HG03135 (cell line): Measurements from ENCODE around the gene HSD11B1.

Experiments
- ATAC-seq: cut with Tn5 transposase; IDR thresholded peaks from one replicate; pipeline ENCODE4 v1.9.1; 2021; ENCODE audit warnings: mild to moderate bottlenecking, moderate library complexity; ENCODE audit not compliant: unreplicated experiment

Gene HSD11B1

DNA sequence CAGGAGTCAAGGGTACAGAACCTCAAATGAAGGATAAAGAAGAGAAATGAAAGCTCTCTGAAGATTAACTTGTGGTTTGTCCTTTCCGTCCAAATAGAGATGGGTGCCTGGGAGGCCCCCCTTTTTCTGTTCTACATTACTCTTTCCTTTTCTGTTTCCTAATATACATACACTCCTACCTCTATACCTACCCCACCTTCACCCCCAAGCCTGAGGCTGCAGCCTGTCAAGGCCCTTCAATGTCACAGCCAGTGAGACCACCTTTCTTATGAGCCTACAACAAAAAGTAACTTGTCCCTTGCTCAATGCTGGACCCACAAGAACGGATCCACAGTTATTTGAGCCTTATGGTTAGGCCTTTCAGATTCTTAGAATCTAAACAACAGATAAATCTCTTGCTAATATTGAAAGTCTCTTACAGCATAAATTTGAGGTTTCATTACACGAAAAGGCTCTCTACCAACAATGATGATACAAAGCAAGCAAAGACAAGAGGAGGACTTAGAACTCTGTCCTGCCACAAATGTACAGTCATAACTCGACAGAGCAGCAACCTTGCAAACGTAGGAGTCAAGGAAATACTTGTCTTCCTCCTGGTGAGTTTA lies 47.1 kb downstream of the HSD11B1 start:
- peak; percentile 44 for ATAC-seq

DNA sequence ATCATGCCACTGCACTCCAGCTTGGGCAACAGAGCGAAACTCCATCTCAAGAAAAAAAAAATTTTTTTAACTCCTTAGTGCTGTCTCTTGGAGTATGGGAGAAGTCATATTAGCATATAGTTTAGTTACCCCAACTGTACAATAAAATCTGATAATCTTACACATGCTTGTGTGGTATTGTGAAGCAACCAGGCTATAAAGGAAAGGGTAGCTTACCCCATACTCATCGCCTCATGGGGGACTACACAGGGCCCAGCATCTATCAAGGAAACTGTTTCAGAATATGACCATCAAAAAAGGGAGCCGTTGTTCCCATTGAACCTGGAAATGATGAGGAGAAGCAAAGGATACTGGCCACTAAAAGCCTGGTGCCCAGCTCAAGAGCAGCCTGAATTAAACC lies 48.2 kb downstream of the HSD11B1 start:
- ATAC-seq, result no peak

DNA sequence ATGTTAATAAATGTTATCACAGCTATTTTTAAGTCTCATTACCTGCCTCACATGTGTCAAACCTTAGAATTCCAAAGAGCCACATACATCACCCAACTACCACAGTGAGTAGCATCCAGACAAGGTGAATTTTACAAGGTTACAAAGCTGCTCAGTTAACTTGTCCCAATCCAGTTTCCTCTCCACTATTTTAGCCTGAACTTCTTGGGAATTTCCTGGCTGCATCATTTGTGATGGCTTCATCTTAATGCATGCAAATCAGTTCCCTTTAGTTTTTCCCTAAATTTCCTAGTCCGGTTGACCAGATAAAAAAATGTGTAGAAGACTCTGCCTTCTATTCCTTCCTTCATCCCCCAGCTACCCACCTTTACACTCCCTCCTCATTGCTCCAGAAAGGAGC lies 50.6 kb downstream of the HSD11B1 start:
- no peak for ATAC-seq

DNA sequence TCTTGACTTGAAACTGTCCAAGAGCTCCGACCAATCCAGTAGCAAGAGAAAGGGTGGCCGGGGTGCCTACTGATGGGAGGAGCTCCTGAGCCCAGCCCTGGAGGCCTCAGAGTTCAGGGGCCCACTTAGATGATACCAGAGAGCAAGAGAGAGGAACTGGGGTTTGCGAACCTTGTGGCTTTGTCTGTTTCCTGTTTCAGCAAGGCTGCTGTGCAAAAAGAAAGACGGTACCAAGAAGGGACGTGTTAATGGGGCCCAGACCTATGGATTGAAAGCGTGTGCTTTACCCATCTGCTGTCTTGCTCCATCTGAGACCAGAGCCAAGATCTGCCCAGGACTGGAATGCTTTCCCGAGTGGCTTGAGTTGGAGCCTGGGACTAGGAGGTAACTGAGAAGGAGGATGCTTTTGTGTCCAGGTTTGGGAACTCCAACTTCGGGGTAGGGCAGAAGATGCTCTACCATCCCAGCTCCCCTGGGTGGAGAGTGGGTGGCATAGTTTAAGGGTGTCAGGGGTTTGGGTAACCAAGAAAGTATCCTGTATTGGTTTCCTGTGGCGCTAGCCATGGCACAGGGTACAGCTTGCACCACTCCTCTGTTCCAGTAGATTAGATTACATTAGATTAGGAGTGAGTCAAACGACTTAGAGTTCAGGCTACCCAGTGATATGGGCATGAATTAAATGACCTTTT lies 51.4 kb downstream of the HSD11B1 start, which contains the start of gene TRAF3IP3:
Gene TRAF3IP3, plus strand, starts transcription at position 128 of the 689 bp plus-strand sequence. CDS start 3,987 bp downstream, outside the sequence.
- ATAC-seq, result peak; percentile 75

DNA sequence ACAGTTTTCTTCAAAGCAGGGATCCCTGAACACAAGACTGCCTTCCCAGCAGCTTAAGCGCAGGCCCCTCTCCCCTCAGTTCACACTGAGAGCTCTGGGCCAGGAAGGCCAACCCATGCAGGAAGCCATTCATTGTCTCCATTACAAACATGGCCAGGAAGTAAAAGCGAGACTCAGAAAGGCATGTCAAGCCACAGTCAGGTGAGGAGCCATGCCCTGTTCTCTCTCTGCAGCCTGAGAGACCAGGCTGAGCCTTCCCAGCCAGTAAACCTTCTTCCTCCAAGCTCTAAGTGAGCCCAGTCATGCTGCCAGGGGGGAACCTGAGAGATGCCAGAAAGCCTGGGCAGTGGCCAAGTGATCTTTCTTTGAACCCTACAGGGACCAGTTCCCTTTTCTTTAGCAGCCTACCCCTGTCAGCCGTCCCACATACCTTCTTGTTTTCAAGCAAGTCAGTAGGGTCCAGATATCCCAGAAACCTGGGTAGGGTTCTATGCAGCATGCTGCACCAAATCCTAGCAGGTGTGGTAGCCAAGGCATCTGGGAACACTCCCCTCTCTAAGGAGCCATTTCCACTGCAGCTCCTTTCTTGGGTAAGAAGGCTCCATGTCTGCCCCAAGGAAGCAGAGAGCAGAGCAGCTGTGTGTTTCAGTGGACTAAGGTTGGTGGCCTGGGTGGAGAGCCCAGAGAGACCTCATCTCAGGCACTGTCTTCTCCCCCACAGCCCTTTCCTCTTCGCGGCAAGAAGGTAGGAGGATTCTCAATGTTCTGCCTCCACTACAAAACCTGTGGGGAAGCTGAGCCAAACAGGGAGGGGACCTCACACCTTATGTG lies 52.2 kb downstream of the HSD11B1 start:
- ATAC-seq, result peak; percentile 39

DNA sequence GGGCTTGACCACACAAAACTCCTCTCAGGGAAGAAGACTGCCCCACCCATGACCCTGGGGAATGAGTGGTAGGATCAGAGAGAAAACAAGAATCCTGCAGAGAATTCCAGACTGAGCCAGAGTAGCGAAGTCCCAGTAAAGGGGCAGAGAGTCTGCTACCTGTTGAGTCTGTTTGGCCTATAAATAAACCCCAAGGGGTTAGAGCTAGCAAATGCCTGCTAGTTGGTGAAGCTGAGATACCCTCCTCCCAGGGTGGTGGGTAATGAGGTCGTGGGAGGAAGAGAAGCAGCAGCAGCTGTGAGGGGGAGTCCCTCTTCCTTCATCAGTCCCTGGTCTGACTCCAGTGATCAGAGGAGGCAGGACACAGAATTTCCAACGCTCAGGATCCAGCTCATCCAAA lies 53.8 kb downstream of the HSD11B1 start:
- ATAC-seq, result no peak

DNA sequence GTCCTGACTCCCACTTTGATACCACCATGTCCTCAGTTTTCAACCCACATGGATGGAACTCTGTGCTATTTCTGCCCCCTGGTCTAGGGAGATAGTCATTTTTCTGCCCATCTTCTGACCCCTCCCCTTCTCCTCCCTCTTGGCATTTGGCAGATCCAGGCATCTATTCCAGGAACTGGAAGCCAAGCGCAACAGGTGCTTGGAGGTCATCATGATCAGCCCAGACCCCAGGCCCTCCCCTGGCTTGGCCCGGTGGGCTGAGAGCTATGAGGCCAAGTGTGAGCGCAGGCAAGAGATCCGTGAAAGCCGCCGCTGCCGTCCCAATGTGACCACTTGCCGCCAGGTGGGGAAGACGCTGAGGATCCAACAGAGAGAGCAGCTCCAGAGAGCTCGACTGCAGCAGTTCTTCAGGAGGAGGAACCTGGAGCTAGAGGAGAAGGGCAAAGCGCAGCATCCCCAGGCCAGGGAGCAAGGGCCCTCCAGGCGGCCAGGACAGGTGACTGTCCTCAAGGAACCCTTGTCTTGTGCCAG lies 55.2 kb downstream of the HSD11B1 start:
- no peak for ATAC-seq

DNA sequence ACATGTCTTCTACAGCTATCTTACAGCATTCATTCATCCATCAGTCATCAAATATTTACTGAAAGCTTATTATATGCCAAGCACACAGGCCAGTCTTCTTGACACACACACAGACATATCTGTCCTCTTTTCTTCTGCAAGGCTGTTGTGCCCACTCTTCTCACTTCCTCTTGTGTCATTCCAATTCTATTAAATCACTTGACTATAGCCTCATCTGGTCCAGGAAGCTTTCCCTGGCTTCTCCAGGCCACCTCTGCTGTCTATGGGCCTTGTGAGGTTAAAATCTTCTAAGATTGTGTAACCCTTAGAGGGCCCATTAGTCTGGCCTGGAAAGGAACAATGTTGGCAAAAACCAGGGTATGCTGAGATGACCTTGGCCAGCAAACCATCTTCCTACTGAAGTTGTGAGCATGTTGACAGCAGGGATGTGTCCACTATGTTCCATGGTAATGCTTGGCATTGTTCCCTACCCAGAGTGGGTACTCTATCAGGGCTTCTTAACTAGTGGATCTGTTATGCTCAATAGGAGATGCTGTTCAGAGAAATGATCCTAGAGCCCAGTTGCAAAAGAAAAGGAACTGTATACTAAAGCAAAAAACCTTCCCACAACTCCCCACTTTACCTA lies 56.5 kb downstream of the HSD11B1 start:
- no peak for ATAC-seq

DNA sequence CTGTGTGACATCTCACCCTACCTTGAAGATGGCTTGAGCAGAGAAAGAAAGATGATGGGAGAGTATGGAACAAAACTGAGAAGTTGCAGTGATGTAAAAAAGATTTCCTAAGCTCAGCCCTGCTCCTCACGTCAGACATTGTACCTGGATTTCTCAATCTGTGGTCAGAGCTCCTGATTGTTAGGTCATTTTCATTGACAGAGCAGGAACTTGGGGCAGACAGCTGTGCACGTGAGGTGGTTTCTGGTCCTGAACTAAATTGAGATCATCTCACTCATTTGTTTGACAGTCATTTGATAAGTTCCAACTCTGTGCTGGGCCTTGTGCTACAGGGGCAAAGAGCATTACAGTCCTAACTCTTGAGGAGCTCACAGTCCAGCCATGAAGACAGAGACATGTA lies 61.4 kb downstream of the HSD11B1 start:
- ATAC-seq, result no peak

DNA sequence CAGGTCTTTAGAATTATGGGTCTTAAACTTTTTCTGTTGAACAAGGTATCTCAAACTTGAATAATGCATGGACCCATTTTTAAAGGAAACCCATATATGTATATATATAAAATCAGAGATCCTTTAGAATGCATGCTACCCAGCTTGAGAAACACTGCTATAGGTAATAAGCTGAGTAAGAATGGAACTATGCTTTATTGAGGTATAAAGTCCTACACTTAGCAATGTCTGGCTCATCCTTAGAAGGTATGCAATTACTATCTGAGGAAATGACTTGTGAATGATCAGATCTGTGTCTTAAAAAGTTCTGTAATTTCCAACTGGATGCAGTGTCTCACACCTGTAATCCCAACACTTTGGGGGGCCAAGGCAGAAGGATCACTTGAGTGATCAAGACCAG lies 62.5 kb downstream of the HSD11B1 start:
- ATAC-seq, result no peak

DNA sequence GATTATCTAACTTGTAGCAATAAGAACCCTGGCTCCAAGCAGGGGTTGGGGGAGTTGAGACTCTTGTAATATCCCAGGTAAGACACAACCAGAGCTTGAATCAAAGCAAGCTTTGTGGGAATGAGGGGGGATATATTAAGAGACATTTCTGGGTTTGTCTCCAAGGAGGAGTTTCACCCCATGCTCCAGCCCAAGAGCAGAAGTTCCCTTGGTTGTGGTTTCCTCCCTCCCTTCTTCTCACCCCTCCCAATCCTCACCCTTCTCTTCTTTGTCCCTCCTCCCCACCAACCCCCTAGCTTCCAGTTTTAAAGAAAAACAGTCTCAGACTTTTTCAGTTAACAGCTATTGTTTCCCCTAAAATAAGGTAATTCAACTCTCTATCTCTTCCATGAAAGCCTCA lies 63.1 kb downstream of the HSD11B1 start:
- no peak for ATAC-seq

DNA sequence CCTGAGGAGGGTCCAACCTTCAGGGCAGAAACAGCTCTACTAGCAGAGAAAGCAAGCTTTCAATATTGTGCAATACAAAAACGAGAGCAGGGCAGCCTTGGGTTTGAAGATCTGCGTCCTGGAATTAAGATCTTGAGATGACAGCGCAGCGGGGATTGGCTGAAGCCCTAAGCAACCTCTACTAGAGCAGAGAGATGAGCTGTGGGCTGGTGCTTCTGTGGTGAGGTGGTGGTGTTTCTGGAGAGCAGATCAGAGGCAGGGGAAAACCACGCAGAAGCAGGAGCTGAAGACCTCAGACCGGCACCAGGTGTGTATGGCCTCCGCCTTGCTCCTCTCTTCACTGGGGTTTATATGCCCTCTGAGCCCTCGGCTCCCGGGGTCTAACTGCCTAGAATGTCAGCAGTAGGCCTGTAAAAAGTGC lies 63.7 kb downstream of the HSD11B1 start:
- peak; percentile 84 for ATAC-seq

DNA sequence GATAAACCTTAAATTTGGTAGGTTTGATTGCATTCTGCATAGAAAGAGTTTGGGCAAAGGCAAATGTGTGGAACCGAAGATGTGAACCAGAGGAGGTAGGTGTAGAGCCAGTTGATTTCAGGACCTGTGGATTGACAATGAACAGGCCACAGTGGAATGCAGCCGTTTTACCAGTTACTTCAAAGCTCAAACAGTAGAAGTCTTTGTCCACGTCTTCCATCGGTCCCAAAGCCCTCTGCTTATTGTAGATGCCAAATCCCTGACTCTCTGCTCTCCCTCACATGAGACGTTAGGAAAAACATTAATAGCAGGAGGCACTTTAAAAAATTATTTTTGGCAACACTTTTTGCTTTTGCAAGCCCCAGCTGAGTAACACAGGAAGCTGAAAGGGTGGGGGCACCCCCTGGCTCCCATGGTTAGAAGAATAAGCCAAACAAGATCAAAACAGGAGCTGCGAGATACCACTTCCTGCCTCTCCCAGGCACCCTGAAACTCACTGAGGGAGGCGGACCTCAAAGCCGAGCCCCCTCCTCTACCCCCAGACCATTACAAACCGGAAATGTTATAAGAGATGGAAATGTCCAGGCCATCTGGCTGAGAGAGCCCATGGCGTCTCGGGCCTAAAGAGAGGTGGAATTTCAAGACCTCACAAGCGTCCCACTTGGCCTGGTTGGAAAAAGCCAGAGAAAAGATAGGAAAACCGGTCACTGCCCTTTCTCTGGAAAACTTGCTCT lies 64.7 kb downstream of the HSD11B1 start:
- peak; percentile 71 for ATAC-seq

DNA sequence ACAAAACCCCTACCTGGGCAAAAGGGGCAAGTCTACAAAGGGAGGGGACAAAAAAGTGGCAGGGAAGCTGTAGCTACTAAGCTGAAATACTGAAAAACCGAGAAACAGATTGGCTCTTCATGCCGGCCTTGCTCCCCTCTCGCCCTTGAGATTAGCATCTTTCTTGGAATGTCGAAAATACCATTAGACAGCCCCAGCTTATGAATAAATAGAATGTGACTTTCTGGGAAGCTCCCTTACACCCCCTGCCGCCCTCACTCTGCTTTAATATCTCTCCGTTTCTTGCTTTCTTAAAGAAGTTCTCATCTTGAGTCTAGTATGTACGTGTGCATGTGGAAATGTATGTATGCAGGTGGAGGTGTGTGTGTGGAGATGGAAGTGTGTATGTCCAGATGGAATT lies 65.3 kb downstream of the HSD11B1 start:
- ATAC-seq, result no peak

DNA sequence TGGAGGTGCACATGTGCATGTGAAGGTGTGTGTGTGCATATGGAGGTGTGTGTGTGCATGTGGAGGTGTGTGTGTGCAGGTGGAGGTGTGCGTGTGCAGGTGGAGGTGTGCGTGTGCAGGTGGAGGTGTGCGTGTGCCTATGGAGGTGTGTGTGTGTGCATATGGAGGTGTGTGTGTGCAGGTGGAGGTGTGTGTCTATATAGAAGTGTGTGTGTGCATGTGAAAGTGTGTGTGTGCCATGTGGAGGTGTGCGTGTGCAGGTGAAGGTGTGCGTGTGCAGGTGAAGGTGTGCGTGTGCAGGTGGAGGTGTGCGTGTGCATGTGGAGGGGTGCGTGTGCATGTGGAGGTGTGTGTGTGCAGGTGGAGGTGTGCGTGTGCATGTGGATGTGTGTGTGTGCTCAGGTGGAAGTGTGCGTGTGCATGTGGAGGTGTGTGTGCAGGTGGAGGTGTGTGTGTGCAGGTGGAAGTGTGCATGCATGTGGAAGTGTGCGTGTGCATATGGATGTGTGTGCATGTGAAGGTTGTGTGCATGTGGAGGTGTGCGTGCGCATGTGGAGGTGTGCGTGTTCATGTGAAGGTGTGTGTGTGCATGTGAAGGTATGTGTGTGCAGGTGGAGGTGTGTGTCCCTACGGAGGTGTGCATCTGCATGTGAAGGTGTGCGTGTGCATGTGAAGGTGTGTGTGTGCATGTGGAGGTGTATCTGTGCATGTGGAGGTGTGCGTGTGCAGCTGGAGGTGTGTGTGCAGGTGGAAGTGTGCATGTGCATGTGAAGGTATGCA lies 66.2 kb downstream of the HSD11B1 start:
- ATAC-seq, result no peak

DNA sequence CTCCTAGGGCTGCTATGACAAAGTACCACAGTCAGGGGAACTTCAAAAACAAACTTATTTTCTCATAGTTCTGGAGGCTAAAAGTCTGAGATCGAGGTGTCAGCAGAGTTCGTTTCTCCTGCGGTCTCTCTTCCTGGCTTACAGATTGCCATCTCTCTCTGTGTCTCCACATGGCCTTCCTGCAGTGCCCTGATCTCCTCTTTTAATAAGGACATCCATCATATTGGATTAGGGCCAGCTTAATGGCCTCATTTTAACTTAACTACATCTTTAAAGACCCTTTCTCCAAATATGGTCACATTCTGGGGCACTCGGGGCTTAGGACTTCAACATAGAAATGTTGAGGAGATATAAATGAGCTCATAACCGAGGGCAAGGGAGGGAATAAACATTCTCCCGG lies 67.5 kb downstream of the HSD11B1 start:
- no peak for ATAC-seq

DNA sequence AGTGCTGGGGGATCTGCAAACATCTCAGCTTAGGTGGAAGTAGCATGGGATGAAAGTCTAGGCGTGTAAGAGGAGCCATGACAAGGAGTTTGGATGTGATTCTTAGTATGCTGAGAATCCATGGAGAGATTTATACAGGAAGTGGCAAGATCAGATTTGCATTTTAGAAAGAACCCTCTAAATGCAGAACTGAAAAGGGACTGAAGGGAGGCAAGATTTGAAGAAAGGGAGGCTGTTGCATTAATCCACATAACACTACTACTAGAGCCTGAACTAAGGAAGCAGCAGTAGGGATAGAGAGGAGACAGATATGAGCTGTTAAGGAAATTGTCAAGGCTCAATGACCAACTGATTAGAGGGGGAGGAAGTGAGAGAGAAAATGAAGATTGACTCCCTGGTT lies 69.9 kb downstream of the HSD11B1 start:
- ATAC-seq, result no peak

DNA sequence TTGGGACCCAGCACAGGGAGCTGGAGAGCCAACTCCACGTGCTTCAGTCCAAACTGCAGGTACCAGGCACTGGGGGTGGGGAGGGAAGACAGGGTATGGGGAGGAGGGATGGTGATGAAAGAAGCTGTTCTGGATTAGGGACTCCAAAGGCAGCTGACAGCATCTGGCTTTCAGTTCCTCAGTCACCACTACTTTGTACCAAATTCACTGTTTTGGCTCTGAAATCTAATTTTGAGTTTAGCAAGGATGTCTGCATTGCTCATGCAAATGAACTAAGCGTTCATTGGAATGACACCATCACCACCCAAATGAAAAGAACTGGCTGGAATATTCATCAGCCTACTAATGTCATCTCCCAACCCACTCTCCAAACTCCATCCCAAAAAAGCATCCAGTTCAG lies 71.0 kb downstream of the HSD11B1 start:
- no peak for ATAC-seq

DNA sequence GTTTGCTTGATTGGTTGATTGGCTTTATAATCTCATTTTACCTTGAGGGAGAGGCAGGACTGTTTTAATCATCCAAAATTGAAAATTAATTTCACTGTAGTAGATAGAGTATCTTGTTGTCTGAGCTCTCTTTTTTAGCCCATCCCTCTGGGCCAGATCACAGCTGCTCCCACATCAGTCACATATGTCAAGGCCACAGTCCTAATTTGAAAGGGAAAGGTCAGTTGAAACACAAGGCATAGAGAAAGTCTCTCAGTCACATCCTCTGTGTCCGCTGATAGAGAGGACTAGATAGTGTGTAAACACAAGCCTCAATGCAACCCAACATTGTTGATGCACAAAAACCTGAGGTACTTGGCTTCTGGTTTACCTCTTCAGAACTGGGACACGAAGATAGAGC lies 72.9 kb downstream of the HSD11B1 start:
- ATAC-seq, result no peak

DNA sequence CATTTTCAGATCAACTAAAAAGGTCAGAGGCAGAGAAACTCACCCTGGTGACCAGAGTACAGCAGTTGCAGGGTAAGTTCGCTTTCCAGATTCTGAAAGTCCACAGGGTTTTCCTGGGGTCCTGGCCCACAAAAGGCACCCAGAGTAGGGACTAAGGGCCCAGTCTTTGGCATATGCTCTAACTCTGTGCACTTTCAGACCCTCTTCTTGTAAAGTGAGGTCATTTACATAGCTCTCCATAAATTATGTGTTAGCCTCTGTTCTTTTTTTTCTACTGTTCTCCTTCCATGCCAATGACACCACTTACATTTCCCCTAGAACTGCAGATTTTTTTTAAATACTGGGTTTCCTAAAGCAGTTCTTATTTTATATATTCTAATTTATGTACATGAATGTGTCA lies 73.5 kb downstream of the HSD11B1 start:
- ATAC-seq, result no peak
